CD14-positive monocyte (primary cell): ENCODE measurements around the gene FZD2. TPM values are rescaled to one million over a fixed set of nuclear protein-coding genes. Genes with fewer than 3 reads are reported as not detected.

Experiments used
- DNase-seq, 3 donors: peaks; one replicate each; pipeline ENCODE4 v3.0.0-alpha.2; 2011 to 2022
- H2AFZ ChIP-seq: 2 replicates; pipeline ENCODE4 v1.6.0; 2012; ENCODE audit warnings: mild to moderate bottlenecking, low read depth, low read length, inconsistent platforms; ENCODE audit not compliant: insufficient read depth, poor library complexity, severe bottlenecking
- H3K27ac ChIP-seq, 2 donors: 1 replicate in 1 of 2; 2 replicates in 1 of 2; pipeline ENCODE4 v1.5.1; 2012 to 2013; ENCODE audit warnings: low read length in 2 of 2, control low read depth in 1 of 2, inconsistent platforms in 1 of 2, low read depth in 1 of 2, mild to moderate bottlenecking in 1 of 2
- H3K27me3 ChIP-seq, 2 donors: one replicate each; pipeline versions ENCODE4 v1.6.0 to v1.6.1; 2011 to 2013; ENCODE audit warnings: low read length in 2 of 2; ENCODE audit not compliant: control insufficient read depth in 2 of 2, insufficient read depth in 2 of 2
- H3K36me3 ChIP-seq, 2 donors: replicated peaks in 1 of 2; 1 replicate in 1 of 2; 2 replicates in 1 of 2; pipeline versions ENCODE4 v1.5.1 to v1.6.1; 2012 to 2013; ENCODE audit warnings: low read length in 2 of 2, control low read depth in 1 of 2, inconsistent platforms in 1 of 2, mild to moderate bottlenecking in 1 of 2; ENCODE audit not compliant: insufficient read depth in 2 of 2, control insufficient read depth in 1 of 2
- H3K4me1 ChIP-seq, 2 donors: 1 replicate in 1 of 2; 2 replicates in 1 of 2; pipeline versions ENCODE4 v1.5.1 to v1.6.1; 2012 to 2013; ENCODE audit warnings: low read length in 2 of 2, control low read depth in 1 of 2, inconsistent platforms in 1 of 2, mild to moderate bottlenecking in 1 of 2, moderate library complexity in 1 of 2; ENCODE audit not compliant: insufficient read depth in 2 of 2, control insufficient read depth in 1 of 2
- H3K4me2 ChIP-seq: replicated peaks from 2 replicates; pipeline ENCODE3; 2012; ENCODE audit warnings: low read length, moderate library complexity, mild to moderate bottlenecking; ENCODE audit not compliant: poor library complexity, severe bottlenecking; ENCODE audit errors: extremely low read depth
- H3K4me3 ChIP-seq, 3 experiments: fragments of 200-600 bp in 1 of 3; sonication (generic) in 1 of 3; replicated peaks in 1 of 3; 1 replicate in 2 of 3; 2 replicates in 1 of 3; pipeline ENCODE4 v1.5.1; 2011 to 2013; ENCODE audit warnings: low read length in 3 of 3, mild to moderate bottlenecking in 3 of 3, control low read depth in 2 of 3, low read depth in 2 of 3, inconsistent platforms in 1 of 3, moderate library complexity in 1 of 3
- H3K79me2 ChIP-seq: 2 replicates; pipeline ENCODE4 v1.6.0; 2012; ENCODE audit warnings: mild to moderate bottlenecking, control low read depth, inconsistent platforms, low read length, moderate library complexity; ENCODE audit not compliant: insufficient read depth
- H3K9ac ChIP-seq: 2 replicates; pipeline ENCODE4 v1.6.0; 2017; ENCODE audit warnings: low read length, mild to moderate bottlenecking; ENCODE audit not compliant: insufficient read depth, poor library complexity, severe bottlenecking
- H3K9me3 ChIP-seq, 2 donors: replicated peaks in 1 of 2; 1 replicate in 1 of 2; 2 replicates in 1 of 2; pipeline versions ENCODE4 v1.5.1 to v1.6.1; 2012 to 2013; ENCODE audit warnings: low read length in 2 of 2, control low read depth in 1 of 2; ENCODE audit not compliant: control insufficient read depth in 1 of 2, insufficient read depth in 1 of 2
- H4K20me1 ChIP-seq: 2 replicates; pipeline ENCODE4 v1.6.0; 2012; ENCODE audit warnings: mild to moderate bottlenecking, low read length, control low read depth, moderate library complexity; ENCODE audit not compliant: insufficient read depth
- H3K27ac Mint-ChIP-seq, 7 donors: one replicate each; pipeline ENCODE4 v1.8.0; 2020; ENCODE audit warnings: mild to moderate bottlenecking in 7 of 7, mixed read lengths in 7 of 7, moderate library complexity in 6 of 7, inconsistent platforms in 2 of 7
- H3K27me3 Mint-ChIP-seq, 3 donors: one replicate each; pipeline ENCODE4 v1.8.0; 2021 to 2022; ENCODE audit warnings: low read depth in 3 of 3, mild to moderate bottlenecking in 3 of 3, mixed read lengths in 3 of 3, moderate library complexity in 3 of 3, inconsistent platforms in 1 of 3
- H3K36me3 Mint-ChIP-seq, 2 donors: one replicate each; pipeline ENCODE4 v1.8.0; 2020; ENCODE audit warnings: mixed read lengths in 2 of 2, inconsistent platforms in 1 of 2, mild to moderate bottlenecking in 1 of 2
- H3K4me1 Mint-ChIP-seq: one replicate; pipeline ENCODE4 v1.8.0; 2020; ENCODE audit warnings: mild to moderate bottlenecking, mixed read lengths
- H3K4me3 Mint-ChIP-seq, 2 donors: one replicate each; pipeline ENCODE4 v1.8.0; 2020; ENCODE audit warnings: mild to moderate bottlenecking in 2 of 2, mixed read lengths in 2 of 2, moderate library complexity in 1 of 2
- H3K9me3 Mint-ChIP-seq, 7 donors: one replicate each; pipeline ENCODE4 v1.8.0; 2020 to 2022; ENCODE audit warnings: mixed read lengths in 7 of 7, mild to moderate bottlenecking in 6 of 7, moderate library complexity in 6 of 7, inconsistent platforms in 2 of 7
- CTCF ChIP-seq: fragments of 200-600 bp; IDR thresholded peaks from one replicate; pipeline ENCODE4 v1.8.0; 2022; ENCODE audit warnings: antibody characterized with exemption, mild to moderate bottlenecking
- WGBS: methylation state at CpG from one replicate; pipeline ENCODE4 v1.1.5; 2013; ENCODE audit warnings: missing lambda C conversion rate; ENCODE audit not compliant: insufficient coverage; 5-methylcytosine and 5-hydroxymethylcytosine counted together
- intact Hi-C, 2 donors: fragments of 100-400 bp; cut with micrococcal nuclease; formaldehyde crosslinking; loops; one replicate each; pipeline versions ENCODE4 v1.15.0 to v1.15.1; 2023
- polyA plus RNA-seq, 3 donors: library from polyadenylated mRNA; depleted of rRNA in 1 of 3; unstranded in 2 of 3; stranded (reverse) in 1 of 3; fragments of 300-500 nt in 2 of 3; fragments of >200 nt in 1 of 3; fragmentation: Illumina TruSeq in 2 of 3; gene quantifications; 1 replicate in 2 of 3; 2 replicates in 1 of 3; pipeline ENCODE4 v1.2.3, GENCODE V29; 2012 to 2021

Gene FZD2
- polyA plus RNA-seq, 3 donors, result 3.1 to 7.2 (median 6.2) TPM

GRCh38 chr17:44539673-44540072 is 17.6 kb upstream of the FZD2 start:
- Histone ChIP-seq H2AFZ (no peak overlapping the region), H4K20me1 (no peaks in the 10 kb centered on the region), H3K27ac (no peak overlapping the region), H3K4me2 (no peak overlapping the region), H3K4me1 (peaks cover 19% of the 10 kb centered on the region in 2 donors), H3K36me3 (no peaks in the 10 kb centered on the region), H3K4me3 (no peak overlapping the region), H3K79me2 (no peaks in the 10 kb centered on the region), H3K9ac (no peak overlapping the region), H3K27me3 (no peaks in the 10 kb centered on the region), H3K9me3 (peaks cover 0 to 4% of the 10 kb centered on the region in 2 donors)
- WGBS, result 81% methylated on average over 13 of the region's 15 CpGs
- Mint-ChIP-seq H3K4me1 (peaks cover 32% of the 10 kb centered on the region), H3K4me3 (no peak overlapping the region), H3K9me3 (peaks cover 0 to 11% (median 7%) of the 10 kb centered on the region in 7 donors), H3K27me3 (peaks cover 2 to 3% (median 2%) of the 10 kb centered on the region in 3 donors), H3K27ac (no peak overlapping the region), H3K36me3 (peaks cover 0 to 6% of the 10 kb centered on the region in 2 donors)
- no peak for DNase-seq
- intact Hi-C loops, result loop anchor here in 1 of 2 donors (10.0 kb wide), 1 partner anchor 135 kb away; no protein-coding TSS in a partner anchor
- TF ChIP-seq CTCF, result no peak

DNA sequence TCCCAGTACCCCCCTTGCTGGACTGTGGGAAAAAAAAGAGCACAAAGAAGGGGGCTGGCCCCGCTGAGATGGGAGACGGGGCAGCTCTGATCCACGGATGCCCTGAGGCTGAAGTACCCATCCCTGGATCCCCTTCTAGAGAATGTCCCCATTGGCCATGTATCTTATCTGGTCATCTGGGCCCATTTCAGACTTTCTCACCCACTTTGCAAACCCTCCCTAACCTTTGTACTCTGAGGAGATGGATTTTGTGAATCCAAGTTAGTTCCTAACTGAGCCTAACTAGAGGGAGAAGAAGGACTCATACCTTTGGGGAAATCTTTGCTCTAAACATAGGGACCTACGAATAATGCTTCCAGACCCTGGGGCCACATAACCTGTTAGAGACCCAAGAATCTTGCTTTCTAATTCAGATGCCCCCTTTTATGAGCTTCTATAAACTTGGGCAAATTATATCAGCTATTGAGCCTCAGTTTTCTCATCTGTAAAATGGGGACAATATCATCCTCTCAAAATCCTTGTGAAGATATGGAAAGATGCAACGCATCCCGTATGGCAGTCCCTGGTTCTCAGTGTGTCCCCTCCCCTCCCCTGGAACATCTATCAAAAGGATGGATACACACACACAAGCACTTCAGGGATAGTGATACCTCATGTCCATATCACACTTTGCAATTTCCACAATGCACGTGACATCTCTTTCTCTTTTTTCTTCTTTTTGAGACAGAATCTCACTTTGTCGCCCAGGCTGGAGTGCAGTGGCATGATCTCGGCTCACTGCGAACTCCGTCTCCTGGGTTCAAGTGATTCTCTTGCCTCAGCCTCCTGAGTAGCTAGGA is 16.8 kb upstream of the FZD2 start:
- no peaks in the 10 kb centered on the region for H3K79me2 ChIP-seq
- peaks cover 34% of the 10 kb centered on the region for H3K4me1 Mint-ChIP-seq
- H2AFZ ChIP-seq, result no peak overlapping the region
- peaks cover 0 to 6% of the 10 kb centered on the region in 2 donors for H3K36me3 Mint-ChIP-seq
- no peak overlapping the region for H3K9ac ChIP-seq
- peaks cover 0 to 11% (median 7%) of the 10 kb centered on the region in 7 donors for H3K9me3 Mint-ChIP-seq
- 98% methylated on average over 7 of the region's 11 CpGs for WGBS
- H3K36me3 ChIP-seq, result no peaks in the 10 kb centered on the region
- no peak overlapping the region for H3K4me2 ChIP-seq
- no peak overlapping the region for H3K27ac ChIP-seq
- no peak for TF ChIP-seq CTCF
- no peak overlapping the region for H3K27ac Mint-ChIP-seq
- peaks cover 2 to 3% (median 2%) of the 10 kb centered on the region in 3 donors for H3K27me3 Mint-ChIP-seq
- intact Hi-C loops, result no loop called here
- H3K4me1 ChIP-seq, result peaks cover 19% of the 10 kb centered on the region in 2 donors
- H3K9me3 ChIP-seq, result peaks cover 0 to 4% of the 10 kb centered on the region in 2 donors
- no peaks in the 10 kb centered on the region for H3K27me3 ChIP-seq
- H3K4me3 ChIP-seq, result no peak overlapping the region
- no peaks in the 10 kb centered on the region for H4K20me1 ChIP-seq
- H3K4me3 Mint-ChIP-seq, result no peak overlapping the region
- DNase-seq, result no peak
